Vagina (tissue), 2 donors: ENCODE measurements around the gene ATP4A. TPM values are rescaled to one million over a fixed set of nuclear protein-coding genes. Genes with fewer than 3 reads are reported as not detected.

ENCODE experiments used
- DNase-seq, 2 donors: peaks; one replicate each; pipeline ENCODE4 v3.0.0-alpha.2; 2017; ENCODE audit errors: extremely low spot score in 2 of 2
- H3K27ac ChIP-seq: fragments of 200-600 bp; sonication (generic); one replicate; pipeline ENCODE4 v1.5.1; 2019
- H3K27me3 ChIP-seq: fragments of 200-600 bp; sonication (generic); one replicate; pipeline ENCODE4 v1.5.1; 2019
- H3K36me3 ChIP-seq, 2 donors: fragments of 200-600 bp; sonication (generic); one replicate each; pipeline ENCODE4 v1.5.1; 2017 to 2019
- H3K4me1 ChIP-seq: fragments of 200-600 bp; sonication (generic); one replicate; pipeline ENCODE4 v1.5.1; 2019
- H3K4me3 ChIP-seq, 2 donors: fragments of 200-600 bp; sonication (generic); 1 replicate in 1 of 2; 2 replicates in 1 of 2; pipeline ENCODE4 v1.5.1; 2016 to 2019
- H3K9me3 ChIP-seq: fragments of 200-600 bp; sonication (generic); one replicate; pipeline ENCODE4 v1.5.1; 2019
- POLR2A ChIP-seq, 2 donors: fragments of 450-650 bp; IDR thresholded peaks; one replicate each; pipeline ENCODE4 v1.6.1; 2017; ENCODE audit warnings: antibody characterized with exemption in 2 of 2, mild to moderate bottlenecking in 2 of 2, moderate library complexity in 2 of 2
- POLR2AphosphoS5 ChIP-seq, 2 donors: sonication (generic); formaldehyde crosslinking; IDR thresholded peaks; one replicate each; pipeline ENCODE4 v1.9.0; 2017; ENCODE audit warnings: antibody characterized with exemption in 2 of 2, mild to moderate bottlenecking in 2 of 2, low read depth in 1 of 2; ENCODE audit not compliant: insufficient read depth in 1 of 2
- intact Hi-C: fragments of 100-400 bp; cut with DNase I; formaldehyde crosslinking; loops from one replicate; pipeline ENCODE4 v1.15.1; 2023
- total RNA-seq: library from RNA; depleted of rRNA; stranded (reverse); fragments of >200 nt; gene quantifications from one replicate; pipeline ENCODE4 v1.2.3, GENCODE V29; 2016
- TF ChIP-seq, protein P1 (sequence below), 3 experiments: fragments of 450-650 bp in 2 of 3; fragments of 200-600 bp in 1 of 3; sonication (generic) in 1 of 3; IDR thresholded peaks; one replicate each; pipeline ENCODE4 v1.5.1; 2017 to 2019; ENCODE audit warnings: antibody characterized with exemption in 3 of 3, mild to moderate bottlenecking in 2 of 3, moderate library complexity in 2 of 3

Gene ATP4A
- total RNA-seq, 1 donor from 2014 or later = not detected

DNA sequence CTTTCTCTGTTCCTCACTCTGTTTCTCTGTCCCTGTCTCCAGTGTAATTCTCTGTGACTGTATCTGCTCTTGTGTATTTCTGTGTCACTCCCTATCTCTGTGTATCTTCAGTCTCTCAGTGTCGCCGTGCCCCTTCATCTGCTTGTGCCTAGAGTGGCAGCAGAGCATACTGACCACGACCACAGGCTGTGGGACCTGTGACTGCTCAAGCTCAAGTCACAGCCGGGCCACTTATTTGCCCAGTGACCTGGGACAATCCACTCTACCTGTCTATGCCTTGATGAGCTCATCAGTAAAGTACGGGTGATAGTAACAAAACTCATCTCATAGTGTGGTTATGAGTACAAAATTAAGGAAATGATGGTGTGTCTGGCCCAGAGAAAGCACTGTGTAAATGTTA lies 9.4 kb downstream of the ATP4A start:
- no peak for DNase-seq
- Histone ChIP-seq H3K4me1 (peaks cover 13% of the 10 kb centered on the region), H3K9me3 (no peaks in the 10 kb centered on the region), H3K36me3 (no peaks in the 10 kb centered on the region), H3K27me3 (no peaks in the 10 kb centered on the region), H3K4me3 (no peak overlapping the region), H3K27ac (no peak overlapping the region)
- intact Hi-C loops = no loop called here
- TF ChIP-seq, protein P1, sequence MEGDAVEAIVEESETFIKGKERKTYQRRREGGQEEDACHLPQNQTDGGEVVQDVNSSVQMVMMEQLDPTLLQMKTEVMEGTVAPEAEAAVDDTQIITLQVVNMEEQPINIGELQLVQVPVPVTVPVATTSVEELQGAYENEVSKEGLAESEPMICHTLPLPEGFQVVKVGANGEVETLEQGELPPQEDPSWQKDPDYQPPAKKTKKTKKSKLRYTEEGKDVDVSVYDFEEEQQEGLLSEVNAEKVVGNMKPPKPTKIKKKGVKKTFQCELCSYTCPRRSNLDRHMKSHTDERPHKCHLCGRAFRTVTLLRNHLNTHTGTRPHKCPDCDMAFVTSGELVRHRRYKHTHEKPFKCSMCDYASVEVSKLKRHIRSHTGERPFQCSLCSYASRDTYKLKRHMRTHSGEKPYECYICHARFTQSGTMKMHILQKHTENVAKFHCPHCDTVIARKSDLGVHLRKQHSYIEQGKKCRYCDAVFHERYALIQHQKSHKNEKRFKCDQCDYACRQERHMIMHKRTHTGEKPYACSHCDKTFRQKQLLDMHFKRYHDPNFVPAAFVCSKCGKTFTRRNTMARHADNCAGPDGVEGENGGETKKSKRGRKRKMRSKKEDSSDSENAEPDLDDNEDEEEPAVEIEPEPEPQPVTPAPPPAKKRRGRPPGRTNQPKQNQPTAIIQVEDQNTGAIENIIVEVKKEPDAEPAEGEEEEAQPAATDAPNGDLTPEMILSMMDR (IDR thresholded peaks at IDR 0.05) = no peak
- TF ChIP-seq POLR2A (IDR thresholded peaks at IDR 0.05) (no peak), POLR2AphosphoS5 (IDR thresholded peaks at IDR 0.05; ENCODE audit: insufficient read depth in 1 of 2, low read depth in 1 of 2) (no peak)

DNA sequence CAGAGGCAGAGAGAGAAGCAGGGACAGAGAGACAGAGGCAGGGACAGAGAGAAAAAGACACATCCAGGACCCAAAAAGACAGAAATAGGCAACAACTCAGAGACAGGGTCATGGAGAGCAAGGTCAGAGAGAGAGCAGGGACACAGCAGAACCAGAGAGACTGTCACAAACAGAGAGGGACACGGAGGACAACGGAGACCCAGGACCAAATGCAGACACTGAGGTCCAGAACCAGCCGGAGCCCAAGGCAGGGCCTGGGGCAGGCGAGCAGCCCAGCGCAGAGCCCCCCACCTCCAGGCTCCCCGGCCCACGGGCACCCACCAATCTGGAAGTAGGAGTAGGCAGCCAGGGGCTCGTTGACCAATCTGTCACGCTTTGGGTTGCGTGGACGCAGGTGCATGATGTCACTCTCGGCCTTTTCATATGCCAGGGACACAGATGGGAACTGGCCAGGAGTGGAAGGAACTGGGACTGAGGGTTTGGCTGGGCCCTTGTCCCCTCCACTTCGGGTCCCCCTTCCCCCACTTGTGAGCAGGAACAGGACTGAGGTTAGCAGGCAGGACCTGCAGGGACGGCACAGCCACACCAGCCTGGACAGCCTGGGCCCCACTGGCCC lies 10.0 kb downstream of the ATP4A start:
- Histone ChIP-seq H3K36me3 (no peaks in the 10 kb centered on the region), H3K9me3 (no peaks in the 10 kb centered on the region), H3K4me1 (peaks cover 11% of the 10 kb centered on the region), H3K27me3 (no peaks in the 10 kb centered on the region), H3K4me3 (no peak overlapping the region), H3K27ac (no peak overlapping the region)
- no peak for DNase-seq
- no peak for TF ChIP-seq POLR2AphosphoS5 (IDR thresholded peaks at IDR 0.05; ENCODE audit: insufficient read depth in 1 of 2, low read depth in 1 of 2)
- TF ChIP-seq POLR2A (IDR thresholded peaks at IDR 0.05) = no peak
- TF ChIP-seq, protein P1 (IDR thresholded peaks at IDR 0.05) = no peak
- intact Hi-C loops = no loop called here

DNA sequence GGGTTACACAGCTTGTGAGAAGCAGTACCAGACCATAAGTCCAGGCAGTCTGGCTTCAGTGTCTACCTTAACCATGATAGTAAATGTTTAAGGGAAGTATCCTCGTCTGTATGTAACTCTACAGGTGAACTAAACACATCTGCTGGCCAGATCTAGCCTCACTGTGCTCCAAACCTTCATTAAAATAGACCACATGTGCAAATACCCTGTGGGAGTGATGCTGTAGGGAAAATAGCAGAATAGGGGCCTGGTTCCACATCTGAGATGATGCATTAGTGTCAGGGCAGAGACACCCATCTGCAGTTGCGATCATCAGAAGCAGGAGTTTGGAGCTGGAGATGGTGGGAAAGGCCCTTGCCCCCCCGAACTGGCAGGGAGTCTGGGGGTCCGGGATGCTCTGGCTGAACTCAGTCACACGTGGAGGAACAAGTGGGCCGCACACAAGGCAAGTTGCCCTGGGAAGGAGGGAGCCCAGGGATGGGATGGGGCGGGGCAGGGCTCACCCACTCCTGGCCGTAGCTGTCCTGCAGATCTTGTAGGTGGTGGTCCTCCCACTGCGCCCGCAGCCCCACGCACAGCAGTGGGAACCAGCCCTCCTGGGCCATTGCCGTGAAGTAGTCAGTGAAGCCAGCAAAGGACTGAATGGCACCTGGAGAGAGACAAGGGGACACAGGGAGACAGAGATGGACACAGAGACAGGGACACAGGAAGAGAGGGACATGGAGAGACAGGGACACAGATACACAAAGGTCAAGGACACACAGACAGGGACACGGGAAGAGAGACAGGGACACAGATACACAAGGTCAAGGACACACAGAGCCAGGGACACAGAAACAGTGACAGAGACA lies 10.7 kb downstream of the ATP4A start:
- Histone ChIP-seq H3K4me3 (no peak overlapping the region), H3K36me3 (no peaks in the 10 kb centered on the region), H3K27me3 (no peaks in the 10 kb centered on the region), H3K27ac (no peak overlapping the region), H3K4me1 (peaks cover 4% of the 10 kb centered on the region), H3K9me3 (no peaks in the 10 kb centered on the region)
- intact Hi-C loops = no loop called here
- TF ChIP-seq POLR2AphosphoS5 (IDR thresholded peaks at IDR 0.05; ENCODE audit: insufficient read depth in 1 of 2, low read depth in 1 of 2) (no peak), POLR2A (IDR thresholded peaks at IDR 0.05) (no peak)
- TF ChIP-seq, protein P1 (IDR thresholded peaks at IDR 0.05) = no peak
- DNase-seq = no peak

DNA sequence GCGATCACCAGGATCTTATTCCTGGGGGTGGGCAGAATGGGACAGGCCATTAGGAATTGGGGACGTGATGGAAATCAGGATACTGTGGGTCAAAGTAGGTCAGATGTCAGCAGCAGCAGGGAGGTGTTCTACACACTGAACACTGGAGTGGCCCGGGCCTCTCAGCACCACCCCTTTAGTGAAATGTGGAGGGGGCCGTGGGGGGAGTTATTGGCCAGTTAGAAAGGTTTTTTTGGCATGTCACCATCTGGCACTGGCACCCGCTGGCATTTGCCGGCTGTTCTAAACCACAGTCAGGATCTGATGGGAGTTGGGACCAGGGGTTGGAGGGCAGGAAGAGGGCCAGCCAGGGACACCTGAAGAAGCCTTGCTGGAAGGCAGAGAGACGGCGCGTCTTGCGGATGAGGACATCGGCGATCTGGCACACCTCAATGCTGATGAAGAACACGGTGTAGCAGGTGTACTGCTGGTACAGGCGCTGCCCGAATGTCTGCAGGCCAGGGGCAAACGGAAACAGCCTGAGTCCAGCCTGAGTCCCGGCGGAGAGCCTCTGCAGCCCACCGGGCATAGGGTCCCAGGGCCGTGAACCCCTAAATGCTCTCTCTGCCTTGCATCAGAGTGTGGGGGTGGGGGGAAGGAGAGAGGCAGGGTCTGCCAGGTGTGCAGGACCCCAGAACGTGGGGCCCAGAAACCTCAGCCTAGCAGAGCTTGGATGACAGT lies 12.2 kb downstream of the ATP4A start:
- Histone ChIP-seq H3K36me3 (no peaks in the 10 kb centered on the region), H3K27ac (no peak overlapping the region), H3K9me3 (no peaks in the 10 kb centered on the region), H3K4me3 (no peak overlapping the region), H3K4me1 (peaks cover 12% of the 10 kb centered on the region), H3K27me3 (no peaks in the 10 kb centered on the region)
- TF ChIP-seq POLR2A (IDR thresholded peaks at IDR 0.05) (no peak), POLR2AphosphoS5 (IDR thresholded peaks at IDR 0.05; ENCODE audit: insufficient read depth in 1 of 2, low read depth in 1 of 2) (no peak)
- TF ChIP-seq, protein P1 (IDR thresholded peaks at IDR 0.05) = no peak
- DNase-seq = no peak
- intact Hi-C loops = no loop called here
